ENCODE measurements around the gene SSR3. TPM values are rescaled to one million over a fixed set of nuclear protein-coding genes. Genes with fewer than 3 reads are reported as not detected.
A peak's percentile ranks its signal among the peaks of the same experiment; 100 is the strongest.

SSR3 gene
- total RNA-seq, result 10 to 100 TPM; 47.6 to 78.4 (median 58.3) TPM

DNA sequence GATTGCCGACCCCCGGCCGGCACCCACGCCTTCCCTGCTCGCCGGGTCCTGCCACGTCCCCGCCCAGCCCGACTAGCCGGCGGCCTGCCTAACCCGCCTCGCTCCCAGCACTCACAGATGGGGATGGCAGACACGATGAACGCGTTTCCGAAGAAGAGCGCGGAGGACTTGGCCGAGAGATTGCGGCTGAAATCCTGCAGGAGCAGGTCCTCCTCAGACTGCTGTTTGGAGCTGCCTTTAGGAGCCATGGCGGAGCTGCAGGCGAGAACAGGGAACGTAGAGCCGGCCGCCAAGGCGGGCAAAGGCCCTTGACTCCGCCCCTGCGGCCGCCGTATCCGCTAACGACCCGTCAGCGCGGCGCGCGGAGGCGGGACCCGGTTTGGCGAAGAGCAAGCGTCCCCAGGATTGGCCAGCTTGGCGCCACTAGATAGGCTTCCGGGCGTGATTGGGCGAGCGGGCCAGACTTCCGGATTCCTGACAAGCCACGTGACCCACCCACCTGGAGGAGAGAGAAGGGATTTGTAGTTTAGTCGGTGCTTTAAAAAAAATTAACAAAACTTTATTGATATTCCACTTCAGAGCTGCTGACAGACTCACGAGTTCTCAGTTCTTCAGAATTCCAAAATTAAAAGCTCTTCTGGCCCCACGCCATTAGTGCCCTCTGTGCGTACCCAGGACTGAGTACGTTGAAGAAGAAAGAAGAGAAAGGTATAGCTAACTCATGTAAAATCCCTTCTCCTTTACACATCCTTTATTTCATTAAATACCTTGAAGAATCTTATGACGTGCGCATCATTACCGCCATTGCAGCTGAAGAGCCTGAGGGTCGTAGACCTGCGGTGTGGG, at the start of gene SSR3:
TSS of gene SSR3 (minus strand) at position 276 of the 846 bp plus-strand sequence. CDS start at position 248, 28 bp downstream.
- H3K4me1 ChIP-seq, result peaks cover 0 to 17% (median 0%) of the 10 kb centered on the region in 4 donors
- peaks cover 0 to 13% (median 0%) of the 10 kb centered on the region in 3 donors for H3K36me3 ChIP-seq
- no peaks in the 10 kb centered on the region for H3K9me3 ChIP-seq
- peak within 1 kb of the TSS; percentile 75 to 88 (median 80) for H3K4me3 ChIP-seq
- H3K27ac ChIP-seq, result peak within 1 kb of the TSS; percentile 80 to 89 (median 86)
- TF ChIP-seq POLR2A (IDR thresholded peaks at IDR 0.05), result peak; percentile 84 to 87
- TF ChIP-seq, protein P1, sequence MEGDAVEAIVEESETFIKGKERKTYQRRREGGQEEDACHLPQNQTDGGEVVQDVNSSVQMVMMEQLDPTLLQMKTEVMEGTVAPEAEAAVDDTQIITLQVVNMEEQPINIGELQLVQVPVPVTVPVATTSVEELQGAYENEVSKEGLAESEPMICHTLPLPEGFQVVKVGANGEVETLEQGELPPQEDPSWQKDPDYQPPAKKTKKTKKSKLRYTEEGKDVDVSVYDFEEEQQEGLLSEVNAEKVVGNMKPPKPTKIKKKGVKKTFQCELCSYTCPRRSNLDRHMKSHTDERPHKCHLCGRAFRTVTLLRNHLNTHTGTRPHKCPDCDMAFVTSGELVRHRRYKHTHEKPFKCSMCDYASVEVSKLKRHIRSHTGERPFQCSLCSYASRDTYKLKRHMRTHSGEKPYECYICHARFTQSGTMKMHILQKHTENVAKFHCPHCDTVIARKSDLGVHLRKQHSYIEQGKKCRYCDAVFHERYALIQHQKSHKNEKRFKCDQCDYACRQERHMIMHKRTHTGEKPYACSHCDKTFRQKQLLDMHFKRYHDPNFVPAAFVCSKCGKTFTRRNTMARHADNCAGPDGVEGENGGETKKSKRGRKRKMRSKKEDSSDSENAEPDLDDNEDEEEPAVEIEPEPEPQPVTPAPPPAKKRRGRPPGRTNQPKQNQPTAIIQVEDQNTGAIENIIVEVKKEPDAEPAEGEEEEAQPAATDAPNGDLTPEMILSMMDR (IDR thresholded peaks at IDR 0.05), result peak; percentile 20 to 85 (median 55)
- DNase-seq, result peak; percentile 99 to 100 (median 99)
- H3K27me3 ChIP-seq, result no peaks in the 10 kb centered on the region

DNA sequence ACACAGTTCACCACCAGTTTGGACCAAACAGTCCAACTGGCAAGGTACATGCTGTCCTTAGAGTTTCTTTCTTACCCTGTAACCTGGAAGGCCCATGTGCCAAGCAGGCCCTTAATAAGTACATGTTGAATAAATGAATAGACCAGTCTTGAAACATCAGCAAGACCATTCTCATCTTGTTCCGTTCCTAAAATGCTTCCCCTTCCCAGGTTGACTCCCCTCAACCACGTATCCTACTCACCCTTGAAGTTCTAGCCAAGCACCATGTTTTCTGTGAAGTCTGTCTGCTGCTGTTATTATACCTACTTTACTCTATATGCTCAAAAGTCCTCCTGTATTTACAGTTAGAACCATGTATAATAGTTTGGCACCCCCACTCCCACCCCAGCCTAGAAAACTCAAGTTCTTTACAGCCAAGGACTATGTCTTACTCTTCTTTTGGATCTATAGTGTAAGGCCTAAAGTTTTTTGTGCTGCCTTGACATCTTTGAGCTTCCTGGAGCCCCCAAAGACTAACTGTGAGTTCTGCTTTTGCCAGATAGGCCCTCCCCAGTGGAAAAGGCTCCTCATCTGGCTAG, 49.2 kb upstream of the SSR3 start:
- peak overlapping the region in 1 of 4 donors; percentile 28 for H3K27ac ChIP-seq
- no peak for DNase-seq

DNA sequence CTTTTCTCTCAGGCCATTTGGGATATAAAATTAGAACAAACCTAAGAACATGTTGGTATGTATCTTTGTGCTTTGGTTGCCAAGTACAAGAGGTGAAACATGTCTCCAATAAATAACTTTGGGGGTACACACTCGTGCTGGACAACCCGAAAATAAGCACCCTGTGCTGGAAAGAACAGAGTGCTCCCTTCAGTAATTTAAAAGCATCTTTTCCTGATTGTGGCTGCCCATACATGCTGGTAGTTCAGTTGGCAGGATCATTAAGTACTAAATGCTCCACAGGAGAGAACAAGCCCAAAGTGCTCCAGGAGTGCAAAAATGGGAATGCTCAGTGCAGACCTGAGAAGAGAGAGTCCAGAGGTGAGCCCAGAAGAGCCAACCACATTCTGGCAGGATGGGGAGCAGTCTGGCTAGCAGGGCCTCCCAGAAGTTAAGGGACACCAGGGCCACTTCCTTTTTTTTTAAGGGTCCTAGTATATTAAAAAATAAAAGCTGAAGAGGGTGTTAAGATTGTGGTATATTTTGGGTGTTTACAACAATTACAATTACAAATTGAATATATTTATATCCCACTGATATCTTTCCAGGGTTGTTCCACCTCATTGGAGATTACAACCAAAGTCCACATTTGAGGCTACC, 48.6 kb upstream of the SSR3 start:
- Histone ChIP-seq H3K36me3 (no peaks in the 10 kb centered on the region), H3K4me1 (no peaks in the 10 kb centered on the region), H3K9me3 (no peaks in the 10 kb centered on the region), H3K27ac (peak overlapping the region in 1 of 4 donors; percentile 28), H3K27me3 (no peaks in the 10 kb centered on the region), H3K4me3 (no peak overlapping the region)
- no peak for DNase-seq
- TF ChIP-seq, protein P1 (IDR thresholded peaks at IDR 0.05), result no peak
- no peak for TF ChIP-seq POLR2A (IDR thresholded peaks at IDR 0.05)

More for the DNA sequence above, 49.2 kb upstream of the SSR3 start:
- Histone ChIP-seq H3K4me1 (no peaks in the 10 kb centered on the region), H3K9me3 (no peaks in the 10 kb centered on the region), H3K27me3 (no peaks in the 10 kb centered on the region), H3K4me3 (no peak overlapping the region), H3K36me3 (no peaks in the 10 kb centered on the region)
- TF ChIP-seq POLR2A (IDR thresholded peaks at IDR 0.05), result no peak
- TF ChIP-seq, protein P1 (IDR thresholded peaks at IDR 0.05), result no peak

DNA sequence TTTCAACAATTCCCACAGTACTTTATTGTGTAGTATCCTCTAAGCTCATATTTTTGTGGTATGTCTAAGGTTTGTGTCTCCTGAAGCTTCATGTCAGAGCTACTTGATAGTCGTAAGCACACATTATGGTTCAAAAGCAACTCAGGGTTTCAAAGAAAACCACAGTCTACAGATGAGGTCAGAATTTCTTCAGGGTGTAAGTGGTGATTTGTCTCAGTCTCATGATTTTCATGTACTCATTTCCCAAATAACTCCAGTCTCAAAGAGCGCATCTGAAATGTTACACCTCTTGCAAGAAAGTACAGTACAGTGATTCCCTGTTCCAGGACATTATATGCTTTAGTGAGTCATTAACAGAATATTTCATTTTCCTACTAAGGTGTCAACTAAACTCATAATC, 47.5 kb upstream of the SSR3 start:
- no peak overlapping the region for H3K27ac ChIP-seq

DNA sequence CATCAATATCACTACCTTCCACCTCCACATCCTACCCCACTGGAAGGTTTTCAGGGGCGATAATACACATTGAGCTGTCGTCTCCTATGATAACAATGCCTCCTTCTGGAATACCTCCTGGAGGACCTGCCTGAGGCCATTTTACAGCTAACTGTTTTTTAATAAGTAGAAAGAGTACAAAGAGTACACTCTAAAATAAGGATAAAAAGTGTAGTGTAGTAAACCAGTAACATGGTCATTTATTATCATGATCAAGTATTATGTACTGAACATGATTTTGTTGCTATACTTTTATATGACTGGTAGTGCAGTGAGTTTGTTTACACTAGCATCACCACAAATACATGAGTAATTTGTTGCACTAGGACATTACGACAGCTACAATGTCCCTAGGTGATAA, 46.6 kb upstream of the SSR3 start:
- H3K4me3 ChIP-seq, result no peak overlapping the region
- no peak overlapping the region for H3K27ac ChIP-seq
- H3K36me3 ChIP-seq, result no peaks in the 10 kb centered on the region
- no peak for TF ChIP-seq POLR2A (IDR thresholded peaks at IDR 0.05)
- TF ChIP-seq, protein P1 (IDR thresholded peaks at IDR 0.05), result no peak
- H3K4me1 ChIP-seq, result no peaks in the 10 kb centered on the region
- no peaks in the 10 kb centered on the region for H3K27me3 ChIP-seq
- no peak for DNase-seq
- no peaks in the 10 kb centered on the region for H3K9me3 ChIP-seq

More for the DNA sequence above, 47.5 kb upstream of the SSR3 start:
- no peaks in the 10 kb centered on the region for H3K4me1 ChIP-seq
- DNase-seq, result no peak
- no peaks in the 10 kb centered on the region for H3K27me3 ChIP-seq
- no peak for TF ChIP-seq POLR2A (IDR thresholded peaks at IDR 0.05)
- TF ChIP-seq, protein P1 (IDR thresholded peaks at IDR 0.05), result no peak
- H3K36me3 ChIP-seq, result no peaks in the 10 kb centered on the region
- H3K4me3 ChIP-seq, result no peak overlapping the region
- no peaks in the 10 kb centered on the region for H3K9me3 ChIP-seq
